Natural killer cell (primary cell): ENCODE results near the gene ZNF441. TPM values are rescaled to one million over a fixed set of nuclear protein-coding genes. Genes with fewer than 3 reads are reported as not detected.

Experiments used
- ATAC-seq, 3 donors: fragments of 150-1000 bp in 2 of 3; fragments of 200-7000 bp in 1 of 3; cut with Tn5 transposase; 1 replicate in 1 of 3; 2 replicates in 2 of 3; pipeline ENCODE4 v1.10.0; 2021; ENCODE audit warnings: mild to moderate bottlenecking in 2 of 3, moderate library complexity in 2 of 3
- DNase-seq, 2 donors: peaks; one replicate each; pipeline versions ENCODE4 v3.0.0 to v3.0.0-alpha.2; 2013 to 2021; ENCODE audit warnings: mixed read lengths in 1 of 2
- H3K27ac ChIP-seq: one replicate; pipeline ENCODE4 v1.5.1; 2013; ENCODE audit warnings: mild to moderate bottlenecking, low read length
- H3K27me3 ChIP-seq: one replicate; pipeline ENCODE4 v1.6.1; 2013; ENCODE audit warnings: low read length; ENCODE audit not compliant: control insufficient read depth, insufficient read depth
- H3K36me3 ChIP-seq: one replicate; pipeline ENCODE4 v1.6.1; 2013; ENCODE audit warnings: low read length; ENCODE audit not compliant: control insufficient read depth, insufficient read depth
- H3K4me1 ChIP-seq: one replicate; pipeline ENCODE4 v1.6.1; 2013; ENCODE audit warnings: low read length; ENCODE audit not compliant: control insufficient read depth, insufficient read depth
- H3K4me3 ChIP-seq: one replicate; pipeline ENCODE4 v1.5.1; 2013; ENCODE audit warnings: low read length
- H3K9me3 ChIP-seq: one replicate; pipeline ENCODE4 v1.6.1; 2013; ENCODE audit warnings: low read length; ENCODE audit not compliant: control insufficient read depth, insufficient read depth
- H3K27ac Mint-ChIP-seq, 2 donors: one replicate each; pipeline ENCODE4 v1.8.0; 2022; ENCODE audit warnings: mild to moderate bottlenecking in 2 of 2, mixed read lengths in 2 of 2, moderate library complexity in 1 of 2
- H3K27me3 Mint-ChIP-seq, 2 donors: one replicate each; pipeline ENCODE4 v1.8.0; 2022; ENCODE audit warnings: low read depth in 2 of 2, mixed read lengths in 2 of 2
- H3K36me3 Mint-ChIP-seq: one replicate; pipeline ENCODE4 v1.8.0; 2022; ENCODE audit warnings: mixed read lengths
- H3K4me1 Mint-ChIP-seq, 2 donors: one replicate each; pipeline ENCODE4 v1.8.0; 2022; ENCODE audit warnings: mixed read lengths in 2 of 2
- H3K4me3 Mint-ChIP-seq: one replicate; pipeline ENCODE4 v1.8.0; 2022; ENCODE audit warnings: mild to moderate bottlenecking, moderate library complexity, mixed read lengths
- H3K9me3 Mint-ChIP-seq, 2 donors: one replicate each; pipeline ENCODE4 v1.8.0; 2022; ENCODE audit warnings: mixed read lengths in 2 of 2
- WGBS: methylation state at CpG from one replicate; pipeline ENCODE4 v1.1.7; 2013; ENCODE audit warnings: missing lambda C conversion rate; ENCODE audit not compliant: insufficient coverage; 5-methylcytosine and 5-hydroxymethylcytosine counted together
- intact Hi-C: fragments of 100-400 bp; cut with micrococcal nuclease; formaldehyde crosslinking; loops from one replicate; pipeline ENCODE4 v1.14.2; 2022
- total RNA-seq, 4 donors: library from RNA; stranded (reverse); fragments of 120-200 nt in 1 of 4; gene quantifications; one replicate each; pipeline versions ENCODE4 v1.2.3 to v1.2.4, GENCODE V29; 2013 to 2022
- TF ChIP-seq, protein P1 (sequence below): fragments of 200-600 bp; IDR thresholded peaks from one replicate; pipeline ENCODE4 v1.8.0; 2022; ENCODE audit warnings: antibody characterized with exemption

ZNF441 gene
- total RNA-seq, 3 donors from 2014 or later (not counting 1 experiment from before 2014, with no cell fraction given), result 6.5 to 9.6 (median 7.1) TPM

- 98% methylated on average over 7 of the region's 7 CpGs for WGBS
- Mint-ChIP-seq H3K9me3 (peaks cover 12 to 29% of the 10 kb centered on the region in 2 donors), H3K36me3 (peaks cover 71% of the 10 kb centered on the region), H3K27ac (no peak overlapping the region), H3K27me3 (no peaks in the 10 kb centered on the region), H3K4me1 (no peaks in the 10 kb centered on the region), H3K4me3 (no peak overlapping the region)
- ATAC-seq (no peak), DNase-seq (no peak)
- H3K9me3 ChIP-seq, result peaks cover 58% of the 10 kb centered on the region
- peaks cover 41% of the 10 kb centered on the region for H3K36me3 ChIP-seq
- TF ChIP-seq, protein P1, sequence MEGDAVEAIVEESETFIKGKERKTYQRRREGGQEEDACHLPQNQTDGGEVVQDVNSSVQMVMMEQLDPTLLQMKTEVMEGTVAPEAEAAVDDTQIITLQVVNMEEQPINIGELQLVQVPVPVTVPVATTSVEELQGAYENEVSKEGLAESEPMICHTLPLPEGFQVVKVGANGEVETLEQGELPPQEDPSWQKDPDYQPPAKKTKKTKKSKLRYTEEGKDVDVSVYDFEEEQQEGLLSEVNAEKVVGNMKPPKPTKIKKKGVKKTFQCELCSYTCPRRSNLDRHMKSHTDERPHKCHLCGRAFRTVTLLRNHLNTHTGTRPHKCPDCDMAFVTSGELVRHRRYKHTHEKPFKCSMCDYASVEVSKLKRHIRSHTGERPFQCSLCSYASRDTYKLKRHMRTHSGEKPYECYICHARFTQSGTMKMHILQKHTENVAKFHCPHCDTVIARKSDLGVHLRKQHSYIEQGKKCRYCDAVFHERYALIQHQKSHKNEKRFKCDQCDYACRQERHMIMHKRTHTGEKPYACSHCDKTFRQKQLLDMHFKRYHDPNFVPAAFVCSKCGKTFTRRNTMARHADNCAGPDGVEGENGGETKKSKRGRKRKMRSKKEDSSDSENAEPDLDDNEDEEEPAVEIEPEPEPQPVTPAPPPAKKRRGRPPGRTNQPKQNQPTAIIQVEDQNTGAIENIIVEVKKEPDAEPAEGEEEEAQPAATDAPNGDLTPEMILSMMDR, result no peak
- no peaks in the 10 kb centered on the region for H3K4me1 ChIP-seq
- no peaks in the 10 kb centered on the region for H3K27me3 ChIP-seq
- intact Hi-C loops, result no loop called here
- H3K4me3 ChIP-seq, result no peak overlapping the region
- no peak overlapping the region for H3K27ac ChIP-seq
Measured at GRCh38 chr19:11780431-11781020, 13.7 kb downstream of the ZNF441 start.

DNA sequence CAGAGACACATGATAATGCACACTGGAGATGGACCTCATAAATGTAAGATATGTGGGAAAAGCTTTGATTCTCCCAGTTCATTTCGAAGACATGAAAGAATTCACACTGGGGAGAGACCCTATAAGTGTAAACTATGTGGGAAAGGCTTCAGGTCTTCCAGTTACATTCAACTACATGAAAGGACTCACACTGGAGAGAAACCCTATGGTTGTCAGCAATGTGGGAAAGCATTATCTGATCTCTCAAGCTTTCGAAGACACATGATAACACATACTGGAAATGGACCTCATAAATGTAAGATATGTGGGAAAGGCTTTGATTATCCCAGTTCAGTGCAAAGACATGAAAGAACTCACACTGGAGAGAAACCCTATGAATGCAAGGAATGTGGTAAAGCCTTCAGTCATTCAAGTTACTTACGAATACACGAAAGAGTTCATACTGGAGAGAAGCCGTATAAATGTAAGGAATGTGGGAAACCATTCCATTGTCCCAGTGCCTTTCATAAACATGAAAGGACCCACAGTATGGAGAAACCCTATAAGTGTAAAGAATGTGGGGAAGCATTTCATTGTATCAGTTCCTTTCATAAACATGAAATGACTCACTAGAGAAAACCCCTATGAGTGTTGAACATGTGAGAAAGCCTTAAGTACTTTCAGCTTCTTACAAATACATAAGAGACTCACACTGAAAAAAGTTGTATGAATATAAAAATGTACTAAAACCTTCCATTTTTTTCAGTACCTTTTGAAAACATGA lies 14.7 kb downstream of the ZNF441 start:
- H3K27ac Mint-ChIP-seq, result no peak overlapping the region
- TF ChIP-seq, protein P1, result no peak
- Histone ChIP-seq H3K27ac (no peak overlapping the region), H3K9me3 (peaks cover 63% of the 10 kb centered on the region), H3K4me1 (no peaks in the 10 kb centered on the region), H3K4me3 (no peak overlapping the region), H3K27me3 (no peaks in the 10 kb centered on the region), H3K36me3 (peaks cover 41% of the 10 kb centered on the region)
- peaks cover 65% of the 10 kb centered on the region for H3K36me3 Mint-ChIP-seq
- intact Hi-C loops, result no loop called here
- no peaks in the 10 kb centered on the region for H3K27me3 Mint-ChIP-seq
- WGBS, result 100% methylated on average over 3 of the region's 5 CpGs
- ATAC-seq (no peak), DNase-seq (no peak)
- no peak overlapping the region for H3K4me3 Mint-ChIP-seq
- H3K9me3 Mint-ChIP-seq, result peaks cover 12 to 26% of the 10 kb centered on the region in 2 donors
- no peaks in the 10 kb centered on the region for H3K4me1 Mint-ChIP-seq

DNA sequence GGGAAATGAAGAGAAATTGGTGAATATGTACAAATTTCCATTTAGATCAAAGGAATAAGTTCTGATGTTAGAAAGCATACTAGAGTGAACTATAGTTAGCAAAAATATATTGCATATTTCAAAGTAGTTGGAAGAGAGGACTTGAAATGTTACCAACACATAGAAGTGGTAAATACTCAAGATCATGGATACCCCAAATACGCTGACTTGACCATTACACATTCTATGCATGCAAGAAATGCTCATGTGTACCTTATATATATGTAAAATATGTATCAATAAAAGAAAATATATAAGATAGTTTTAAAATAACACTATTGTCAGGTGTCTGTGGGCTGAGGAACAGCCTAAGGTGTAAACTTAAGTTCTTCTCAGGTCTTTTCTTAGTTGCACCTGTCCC lies 17.0 kb downstream of the ZNF441 start:
- H3K4me1 ChIP-seq, result no peaks in the 10 kb centered on the region
- no peaks in the 10 kb centered on the region for H3K27me3 ChIP-seq
- Mint-ChIP-seq H3K9me3 (peaks cover 14 to 32% of the 10 kb centered on the region in 2 donors), H3K27ac (no peak overlapping the region), H3K27me3 (no peaks in the 10 kb centered on the region), H3K4me3 (no peak overlapping the region), H3K36me3 (peaks cover 57% of the 10 kb centered on the region), H3K4me1 (no peaks in the 10 kb centered on the region)
- no CpG with 5 or more reads among the region's 1 CpG for WGBS
- no peak for ATAC-seq
- intact Hi-C loops, result no loop called here
- DNase-seq, result no peak
- H3K9me3 ChIP-seq, result peaks cover 61% of the 10 kb centered on the region
- no peak overlapping the region for H3K27ac ChIP-seq
- TF ChIP-seq, protein P1, result no peak
- H3K36me3 ChIP-seq, result peaks cover 26% of the 10 kb centered on the region
- no peak overlapping the region for H3K4me3 ChIP-seq
